Gastrocnemius medialis (tissue), 4 donors: ENCODE data around the gene NAA30.

Source experiments
- CTCF ChIP-seq, 5 experiments: fragments of 450-650 bp in 3 of 5; fragments of 200-600 bp in 2 of 5; sonication (generic) in 2 of 5; IDR thresholded peaks in 4 of 5; conservative IDR thresholded peaks in 1 of 5; 1 replicate in 4 of 5; 2 replicates in 1 of 5; pipeline ENCODE4 v1.5.1; 2016 to 2019; ENCODE audit warnings: antibody characterized with exemption in 5 of 5, mild to moderate bottlenecking in 3 of 5, moderate library complexity in 3 of 5
- POLR2A ChIP-seq, 2 donors: fragments of 450-650 bp; IDR thresholded peaks; one replicate each; pipeline ENCODE4 v1.6.1; 2017; ENCODE audit warnings: antibody characterized with exemption in 2 of 2, mild to moderate bottlenecking in 2 of 2, moderate library complexity in 2 of 2

GRCh38 chr14:57390806-57391516 lies 575 bp downstream of the NAA30 start:
- no peak for TF ChIP-seq CTCF (IDR thresholded peaks at IDR 0.05 in 4 of 5, conservative IDR thresholded peaks at IDR 0.05 in 1 of 5)
- TF ChIP-seq POLR2A (IDR thresholded peaks at IDR 0.05) = no peak
